Measurements from ENCODE around the gene CA5A.

CA5A gene

DNA sequence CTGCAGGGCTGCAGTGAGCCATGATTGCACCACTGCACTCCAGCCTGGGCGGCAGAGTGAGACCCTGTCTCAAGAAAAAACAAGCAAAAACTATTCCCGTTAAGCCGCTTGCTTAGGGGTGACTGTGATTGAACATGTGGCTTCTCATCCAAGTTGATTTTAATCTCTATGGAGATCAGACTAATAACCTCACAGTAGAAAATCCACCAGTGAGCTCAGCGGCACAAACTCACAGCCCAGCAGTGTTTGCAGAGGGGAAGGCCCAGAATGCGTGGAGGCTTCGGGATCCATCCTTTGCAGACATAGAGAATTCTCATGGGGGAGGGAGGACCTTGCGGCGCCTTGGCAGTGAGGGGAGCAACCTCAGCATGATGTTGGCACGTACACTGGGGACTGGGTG lies 22.3 kb upstream of the CA5A start:
- Histone ChIP-seq H3K27me3 (ENCODE audit: insufficient read depth, low read length, poor library complexity) (no peaks in the 10 kb centered on the region), H3K4me3 (ENCODE audit: low read depth in 1 of 2, low read length in 2 of 2) (no peak overlapping the region), H4K20me1 (ENCODE audit: insufficient read depth, low read length) (peaks cover 73% of the 10 kb centered on the region), H2AFZ (ENCODE audit: low read depth, low read length) (no peak overlapping the region), H3K9me3 (ENCODE audit: insufficient read depth, low read length, severe bottlenecking) (no peaks in the 10 kb centered on the region), H3K36me3 (ENCODE audit: insufficient read depth, low read length) (peaks cover 47% of the 10 kb centered on the region), H3K4me2 (ENCODE audit: insufficient read depth, low read length) (no peak overlapping the region), H3K79me2 (ENCODE audit: insufficient read depth, low read length) (peaks cover 99% of the 10 kb centered on the region), H3K4me1 (ENCODE audit: insufficient read depth, low read length) (peaks cover 24% of the 10 kb centered on the region), H3K27ac (ENCODE audit: low read length) (no peak overlapping the region), H3K9ac (ENCODE audit: low read depth, low read length) (no peak overlapping the region)
- ATAC-seq (ENCODE audit: insufficient read depth, low read depth) = no peak
- no peak for DNase-seq
- TF ChIP-seq, protein P1, sequence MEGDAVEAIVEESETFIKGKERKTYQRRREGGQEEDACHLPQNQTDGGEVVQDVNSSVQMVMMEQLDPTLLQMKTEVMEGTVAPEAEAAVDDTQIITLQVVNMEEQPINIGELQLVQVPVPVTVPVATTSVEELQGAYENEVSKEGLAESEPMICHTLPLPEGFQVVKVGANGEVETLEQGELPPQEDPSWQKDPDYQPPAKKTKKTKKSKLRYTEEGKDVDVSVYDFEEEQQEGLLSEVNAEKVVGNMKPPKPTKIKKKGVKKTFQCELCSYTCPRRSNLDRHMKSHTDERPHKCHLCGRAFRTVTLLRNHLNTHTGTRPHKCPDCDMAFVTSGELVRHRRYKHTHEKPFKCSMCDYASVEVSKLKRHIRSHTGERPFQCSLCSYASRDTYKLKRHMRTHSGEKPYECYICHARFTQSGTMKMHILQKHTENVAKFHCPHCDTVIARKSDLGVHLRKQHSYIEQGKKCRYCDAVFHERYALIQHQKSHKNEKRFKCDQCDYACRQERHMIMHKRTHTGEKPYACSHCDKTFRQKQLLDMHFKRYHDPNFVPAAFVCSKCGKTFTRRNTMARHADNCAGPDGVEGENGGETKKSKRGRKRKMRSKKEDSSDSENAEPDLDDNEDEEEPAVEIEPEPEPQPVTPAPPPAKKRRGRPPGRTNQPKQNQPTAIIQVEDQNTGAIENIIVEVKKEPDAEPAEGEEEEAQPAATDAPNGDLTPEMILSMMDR (IDR thresholded peaks at IDR 0.05; ENCODE audit: borderline replicate concordance, extremely low read depth, low read length, poor library complexity, severe bottlenecking) = no peak
- no peak for TF ChIP-seq EZH2 (IDR thresholded peaks at IDR 0.05; ENCODE audit: borderline replicate concordance, low read depth, low read length, severe bottlenecking)

DNA sequence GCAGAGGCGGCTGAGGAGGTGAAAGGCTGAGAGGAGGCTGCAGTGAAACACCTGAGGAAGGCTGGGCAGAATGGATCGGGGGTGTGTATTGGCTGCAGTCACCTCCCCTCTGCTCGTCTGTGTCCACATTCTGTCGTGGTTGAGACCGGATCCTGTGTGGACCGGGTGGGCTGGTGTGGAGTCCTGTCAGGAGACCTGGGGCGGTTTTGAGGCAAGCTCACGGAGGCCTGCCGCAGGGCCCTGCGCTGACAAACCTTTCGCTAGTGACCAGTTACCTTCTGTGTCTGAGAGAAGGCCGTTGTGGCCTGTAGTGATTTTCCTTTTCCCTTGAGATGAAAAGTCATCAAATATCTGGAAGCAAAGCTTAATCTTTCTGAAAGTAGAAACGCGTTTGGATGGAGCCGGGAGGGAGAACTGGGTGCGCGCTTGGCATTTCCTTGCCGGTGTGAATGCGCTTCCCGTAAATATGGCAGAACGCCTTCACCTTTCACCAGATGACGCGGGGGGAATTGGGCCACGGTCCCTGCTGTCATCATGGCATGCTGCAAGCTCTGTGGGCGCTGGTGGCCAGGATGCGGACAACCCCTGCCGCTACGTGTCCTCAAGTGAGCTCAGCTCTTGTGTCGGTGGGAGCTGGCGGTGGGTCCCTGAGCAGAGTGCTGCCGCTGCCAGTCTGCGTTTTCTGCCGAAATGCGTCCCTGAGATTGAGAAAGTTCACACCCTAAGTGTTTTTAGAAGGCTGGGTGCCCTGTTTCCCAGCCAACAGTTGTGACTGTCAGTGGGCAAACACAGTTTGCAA lies 21.2 kb upstream of the CA5A start:
- no peak for TF ChIP-seq EZH2 (IDR thresholded peaks at IDR 0.05; ENCODE audit: borderline replicate concordance, low read depth, low read length, severe bottlenecking)
- TF ChIP-seq, protein P1 (IDR thresholded peaks at IDR 0.05; ENCODE audit: borderline replicate concordance, extremely low read depth, low read length, poor library complexity, severe bottlenecking) = no peak
- H3K9me3 ChIP-seq (ENCODE audit: insufficient read depth, low read length, severe bottlenecking) = no peaks in the 10 kb centered on the region
- H3K4me2 ChIP-seq (ENCODE audit: insufficient read depth, low read length) = no peak overlapping the region
- no peak overlapping the region for H2AFZ ChIP-seq (ENCODE audit: low read depth, low read length)
- peaks cover 99% of the 10 kb centered on the region for H3K79me2 ChIP-seq (ENCODE audit: insufficient read depth, low read length)
- H3K27me3 ChIP-seq (ENCODE audit: insufficient read depth, low read length, poor library complexity) = no peaks in the 10 kb centered on the region
- H3K4me3 ChIP-seq (ENCODE audit: low read depth in 1 of 2, low read length in 2 of 2) = no peak overlapping the region
- ATAC-seq (ENCODE audit: insufficient read depth, low read depth) (no peak), DNase-seq (no peak)
- peaks cover 36% of the 10 kb centered on the region for H3K4me1 ChIP-seq (ENCODE audit: insufficient read depth, low read length)
- peaks cover 57% of the 10 kb centered on the region for H3K36me3 ChIP-seq (ENCODE audit: insufficient read depth, low read length)
- H4K20me1 ChIP-seq (ENCODE audit: insufficient read depth, low read length) = peaks cover 66% of the 10 kb centered on the region
- H3K27ac ChIP-seq (ENCODE audit: low read length) = no peak overlapping the region
- H3K9ac ChIP-seq (ENCODE audit: low read depth, low read length) = no peak overlapping the region

DNA sequence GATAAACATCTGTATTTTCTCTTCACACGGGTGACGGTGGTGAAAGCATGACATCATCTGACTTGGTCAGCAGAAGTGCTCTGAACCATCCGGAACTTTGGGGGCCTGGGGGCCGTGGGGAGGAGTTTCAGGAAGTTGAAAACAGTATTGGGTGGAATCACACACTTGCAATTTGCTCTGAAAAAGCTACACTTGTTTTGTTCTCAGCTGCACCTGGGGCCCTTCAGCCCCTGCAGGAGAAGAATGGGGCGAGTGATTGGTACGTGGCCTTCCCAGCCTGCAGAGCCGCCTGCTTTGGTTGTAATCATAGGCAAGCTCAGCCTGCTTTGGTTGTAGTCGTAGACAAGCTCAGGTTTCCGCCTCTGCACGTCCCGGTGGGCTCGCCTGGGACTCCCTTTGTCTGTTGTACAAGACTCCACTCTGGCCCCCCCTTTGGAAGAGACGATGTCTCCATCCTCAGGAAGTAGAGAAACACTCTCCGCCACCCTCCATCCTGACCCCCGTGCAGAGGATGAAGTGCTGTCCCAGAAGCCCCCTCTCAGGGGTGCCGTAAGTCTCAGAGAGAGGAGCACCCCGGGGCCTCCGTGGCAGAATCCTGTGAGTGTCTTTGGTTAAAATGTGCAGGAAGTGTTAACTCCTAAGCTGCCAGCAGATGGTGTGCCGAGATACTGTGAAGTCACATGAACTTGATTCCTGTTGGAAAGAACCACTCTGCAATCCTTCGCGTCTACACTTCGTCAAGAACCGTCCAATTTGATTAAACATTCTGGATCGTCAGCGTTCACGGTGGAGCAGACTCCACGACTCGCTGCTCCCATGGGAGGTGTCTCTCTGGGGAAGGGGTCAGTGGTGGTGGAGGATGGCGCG lies 20.3 kb upstream of the CA5A start:
- Histone ChIP-seq H3K27me3 (ENCODE audit: insufficient read depth, low read length, poor library complexity) (no peaks in the 10 kb centered on the region), H3K4me2 (ENCODE audit: insufficient read depth, low read length) (no peak overlapping the region), H3K27ac (ENCODE audit: low read length) (no peak overlapping the region; the same call in 1 of the 2 replicates), H3K9ac (ENCODE audit: low read depth, low read length) (no peak overlapping the region), H3K9me3 (ENCODE audit: insufficient read depth, low read length, severe bottlenecking) (no peaks in the 10 kb centered on the region), H3K79me2 (ENCODE audit: insufficient read depth, low read length) (peaks cover 100% of the 10 kb centered on the region), H2AFZ (ENCODE audit: low read depth, low read length) (no peak overlapping the region), H3K36me3 (ENCODE audit: insufficient read depth, low read length) (peaks cover 55% of the 10 kb centered on the region), H3K4me3 (ENCODE audit: low read depth in 1 of 2, low read length in 2 of 2) (no peak overlapping the region), H3K4me1 (ENCODE audit: insufficient read depth, low read length) (peaks cover 41% of the 10 kb centered on the region), H4K20me1 (ENCODE audit: insufficient read depth, low read length) (peaks cover 66% of the 10 kb centered on the region)
- DNase-seq (peak; percentile 68), ATAC-seq (ENCODE audit: insufficient read depth, low read depth) (peak; percentile 60)
- TF ChIP-seq, protein P1 (IDR thresholded peaks at IDR 0.05; ENCODE audit: borderline replicate concordance, extremely low read depth, low read length, poor library complexity, severe bottlenecking) = peak; percentile 49
- TF ChIP-seq EZH2 (IDR thresholded peaks at IDR 0.05; ENCODE audit: borderline replicate concordance, low read depth, low read length, severe bottlenecking) = no peak

All from DND-41 (cell line).